HTERT RPE-1 (cell line): ENCODE data around the gene THADA.

ENCODE experiments used
- in situ Hi-C: fragments of 300-500 bp; cut with MboI; formaldehyde crosslinking; loops from 4 replicates; pipeline ENCODE4 v1.14.3; 2020; ENCODE audit warnings: low sequenced_read_pairs

Gene THADA

GRCh38 chr2:43513796-43514195, 82.0 kb downstream of the THADA start:
- in situ Hi-C loops: no loop called here

GRCh38 chr2:43513216-43513615, 82.6 kb downstream of the THADA start:
- in situ Hi-C loops: no loop called here

GRCh38 chr2:43511199-43511598, 84.6 kb downstream of the THADA start:
- in situ Hi-C loops: no loop called here

- in situ Hi-C loops: no loop called here
These were observed 86.0 kb downstream of the THADA start for GRCh38 chr2:43509886-43510285.

- in situ Hi-C loops: no loop called here
These were observed 87.6 kb downstream of the THADA start for GRCh38 chr2:43508209-43508608.

GRCh38 chr2:43507137-43507536, 88.7 kb downstream of the THADA start:
- in situ Hi-C loops: no loop called here

GRCh38 chr2:43495727-43496126, 100.1 kb downstream of the THADA start:
- in situ Hi-C loops: no loop called here

GRCh38 chr2:43493954-43494353, 101.9 kb downstream of the THADA start:
- in situ Hi-C loops: no loop called here

- in situ Hi-C loops: no loop called here
These were observed 104.7 kb downstream of the THADA start for GRCh38 chr2:43491065-43491639.

GRCh38 chr2:43490252-43490786, 105.5 kb downstream of the THADA start:
- in situ Hi-C loops: no loop called here

- in situ Hi-C loops: no loop called here
These were observed 107.1 kb downstream of the THADA start for GRCh38 chr2:43488737-43489136.

- in situ Hi-C loops: no loop called here
These were observed 109.2 kb downstream of the THADA start for GRCh38 chr2:43486603-43487002.

GRCh38 chr2:43484323-43484930, 111.4 kb downstream of the THADA start:
- in situ Hi-C loops: no loop called here

GRCh38 chr2:43482961-43483360, 112.9 kb downstream of the THADA start:
- in situ Hi-C loops: no loop called here

GRCh38 chr2:43481927-43482542, 113.8 kb downstream of the THADA start:
- in situ Hi-C loops: no loop called here

GRCh38 chr2:43480874-43481273, 115.0 kb downstream of the THADA start:
- in situ Hi-C loops: no loop called here

- in situ Hi-C loops: no loop called here
These were observed 117.3 kb downstream of the THADA start for GRCh38 chr2:43478412-43479086.

GRCh38 chr2:43475922-43476321, 119.9 kb downstream of the THADA start:
- in situ Hi-C loops: no loop called here

GRCh38 chr2:43475137-43475846, 120.5 kb downstream of the THADA start:
- in situ Hi-C loops: no loop called here

GRCh38 chr2:43474273-43474672, 121.6 kb downstream of the THADA start:
- in situ Hi-C loops: no loop called here

GRCh38 chr2:43473767-43474166, 122.1 kb downstream of the THADA start:
- in situ Hi-C loops: no loop called here
